SW480 (cell line): ENCODE results near the gene PRR7.
"Not testable (repeated sequence)": the region's sequence is repeated elsewhere in the genome, so short reads cannot be mapped to it uniquely, and the experiment has no call there.

Source experiments
- DNase-seq: peaks from one replicate; pipeline ENCODE4 v3.0.0-alpha.2; 2016; ENCODE audit warnings: low spot score

Gene PRR7

GRCh38 chr5:177484902-177485549 lies 38.4 kb downstream of the PRR7 start:
- no peak for DNase-seq

- not testable (repeated sequence) for DNase-seq
These were observed 39.1 kb downstream of the PRR7 start for GRCh38 chr5:177485753-177486152.

DNA sequence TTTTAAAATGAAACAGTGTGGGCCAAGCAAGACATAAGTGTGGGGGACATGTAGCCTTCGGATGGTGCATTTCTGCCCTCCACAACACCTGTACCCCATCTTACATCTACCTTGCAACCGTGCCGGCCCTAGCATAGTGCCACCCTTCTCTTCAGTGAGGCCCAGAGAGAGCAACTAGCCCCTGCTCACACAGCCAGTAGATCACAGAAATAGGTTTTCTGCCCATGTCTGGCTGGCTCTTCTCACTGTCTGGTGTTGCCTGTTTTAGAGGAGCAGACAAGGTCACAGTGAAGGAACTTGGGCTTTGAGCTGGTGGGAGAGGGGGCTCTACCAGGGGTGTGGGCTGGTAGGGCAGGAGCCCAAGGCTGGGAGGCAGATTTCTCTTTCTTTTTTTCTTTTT lies 39.6 kb downstream of the PRR7 start:
- DNase-seq, result no peak

DNA sequence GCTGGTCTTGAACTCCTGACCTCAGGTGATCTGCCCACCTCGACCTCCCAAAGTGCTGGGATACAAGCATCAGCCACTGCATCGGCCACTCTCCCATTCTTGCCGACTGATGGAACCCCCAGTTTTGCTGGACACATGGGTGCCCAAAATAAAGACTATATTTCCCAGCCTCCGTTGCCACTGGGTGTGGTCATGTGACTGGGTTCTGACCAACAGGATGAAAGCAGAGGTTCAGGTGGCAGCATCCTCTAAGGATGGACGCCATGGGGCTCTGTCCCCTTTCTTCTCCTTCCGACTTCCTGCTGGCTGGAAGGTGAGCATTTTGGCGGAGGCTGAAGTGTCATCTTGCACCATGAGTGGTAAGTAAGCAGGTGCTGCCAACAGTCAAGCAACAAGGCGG lies 40.5 kb downstream of the PRR7 start:
- no peak for DNase-seq

GRCh38 chr5:177487975-177488374 lies 41.4 kb downstream of the PRR7 start:
- DNase-seq, result no peak

DNA sequence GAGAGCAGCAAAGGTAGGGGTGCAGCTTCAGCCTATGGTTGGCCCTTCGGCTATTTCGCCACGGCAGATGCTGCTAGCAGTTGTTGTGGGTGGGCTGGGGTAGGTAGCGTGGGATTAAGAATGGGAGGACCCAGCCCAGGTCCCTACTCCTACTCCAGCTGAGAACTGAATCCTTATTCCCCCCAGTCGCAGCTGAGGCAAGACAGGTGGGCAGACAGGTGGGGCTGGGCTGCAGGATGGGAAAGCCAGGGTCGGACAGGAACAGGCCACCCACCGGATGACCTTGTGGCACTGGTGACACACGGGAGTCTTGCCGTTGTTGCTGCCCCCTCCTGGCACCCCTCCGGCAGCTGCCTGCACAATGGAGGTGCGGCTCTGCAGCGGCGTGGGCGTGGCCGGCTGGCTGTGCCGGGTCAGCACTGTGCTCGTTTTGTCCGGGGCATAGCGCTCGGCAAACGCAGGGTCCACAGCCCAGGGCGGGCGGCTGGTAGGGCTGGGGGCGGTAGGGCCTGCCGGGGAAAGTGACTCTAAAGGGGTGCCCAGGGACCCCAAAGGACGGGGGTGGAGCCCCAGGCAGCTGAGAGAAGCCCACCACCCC lies 42.6 kb downstream of the PRR7 start:
- DNase-seq, result no peak

- no peak for DNase-seq
These were observed 43.8 kb downstream of the PRR7 start for GRCh38 chr5:177490311-177490991.

GRCh38 chr5:177490992-177491391 lies 44.4 kb downstream of the PRR7 start:
- no peak for DNase-seq

DNA sequence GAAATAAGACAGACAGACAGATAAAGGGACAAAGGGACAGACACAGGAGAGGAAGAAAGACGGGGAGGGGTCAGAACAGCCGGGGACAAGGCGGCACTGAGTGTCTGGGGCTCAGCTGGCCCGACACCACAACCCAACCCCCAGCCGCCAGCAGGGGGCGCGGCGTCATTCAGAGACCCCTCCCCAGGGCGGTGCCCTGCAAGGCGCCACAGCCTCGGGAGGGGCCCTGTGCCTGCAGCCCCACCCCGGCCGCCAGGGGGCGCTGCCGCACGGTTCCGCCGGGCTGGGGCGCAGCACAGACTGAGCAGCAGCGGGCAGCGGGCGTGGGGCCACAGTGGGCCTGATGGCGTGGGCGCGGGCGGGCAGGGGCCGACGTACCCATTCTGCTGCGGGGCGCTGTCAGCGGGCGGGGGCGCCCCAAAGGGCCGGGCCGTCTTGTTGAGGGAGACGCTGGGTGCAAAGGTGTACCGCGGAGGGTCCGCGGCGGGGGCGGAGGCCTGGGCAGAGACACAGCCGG lies 44.9 kb downstream of the PRR7 start:
- DNase-seq, result no peak

- no peak for DNase-seq
These were observed 45.6 kb downstream of the PRR7 start for GRCh38 chr5:177491983-177492746.

DNA sequence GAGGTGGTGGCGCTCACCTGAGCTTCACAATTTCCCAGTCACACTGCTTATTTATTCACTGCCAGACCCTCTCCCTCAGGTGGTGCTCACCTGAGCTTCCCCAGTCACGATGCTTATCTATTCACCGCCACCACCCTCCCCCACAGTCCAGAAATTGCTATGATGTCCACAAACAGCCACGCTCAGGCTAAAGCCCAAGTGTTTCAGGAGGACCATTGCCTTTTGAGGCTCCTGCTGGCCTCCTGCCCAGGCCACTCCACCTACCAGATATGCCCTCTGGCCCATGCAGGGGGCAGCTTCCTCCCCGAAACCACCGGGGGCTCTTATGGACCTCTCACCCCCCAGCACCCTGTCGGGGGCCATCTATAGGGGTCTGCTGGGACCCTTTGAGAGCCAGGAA lies 46.2 kb downstream of the PRR7 start:
- no peak for DNase-seq

DNA sequence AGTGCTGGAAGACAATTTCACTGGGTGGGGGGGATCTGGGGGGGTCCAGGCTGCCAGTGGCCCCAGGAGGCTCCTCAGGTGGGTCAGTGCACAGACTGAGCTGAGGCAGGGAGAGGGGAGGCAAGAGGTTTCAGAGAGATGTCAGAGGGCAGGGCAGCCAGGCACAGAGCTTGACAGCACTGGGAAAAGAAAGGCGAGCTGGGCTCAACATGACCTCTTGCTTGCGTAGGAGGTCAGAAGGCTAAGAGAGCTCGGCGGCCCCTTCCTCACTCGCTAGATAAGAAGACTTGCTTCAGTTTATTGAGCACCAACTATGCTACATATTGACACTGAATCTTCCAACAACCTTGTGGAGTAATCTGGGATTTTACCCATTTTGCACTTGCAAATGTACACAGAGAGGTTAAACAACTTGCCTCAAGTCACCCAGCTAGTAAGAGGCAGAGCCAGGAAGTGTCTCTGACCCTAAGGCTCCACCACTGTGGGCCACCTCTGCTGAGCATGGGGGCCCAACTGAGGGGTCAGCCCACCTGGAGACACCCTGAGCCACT lies 47.3 kb downstream of the PRR7 start:
- DNase-seq, result no peak

- DNase-seq, result no peak
These were observed 48.0 kb downstream of the PRR7 start for GRCh38 chr5:177494346-177495195.

DNA sequence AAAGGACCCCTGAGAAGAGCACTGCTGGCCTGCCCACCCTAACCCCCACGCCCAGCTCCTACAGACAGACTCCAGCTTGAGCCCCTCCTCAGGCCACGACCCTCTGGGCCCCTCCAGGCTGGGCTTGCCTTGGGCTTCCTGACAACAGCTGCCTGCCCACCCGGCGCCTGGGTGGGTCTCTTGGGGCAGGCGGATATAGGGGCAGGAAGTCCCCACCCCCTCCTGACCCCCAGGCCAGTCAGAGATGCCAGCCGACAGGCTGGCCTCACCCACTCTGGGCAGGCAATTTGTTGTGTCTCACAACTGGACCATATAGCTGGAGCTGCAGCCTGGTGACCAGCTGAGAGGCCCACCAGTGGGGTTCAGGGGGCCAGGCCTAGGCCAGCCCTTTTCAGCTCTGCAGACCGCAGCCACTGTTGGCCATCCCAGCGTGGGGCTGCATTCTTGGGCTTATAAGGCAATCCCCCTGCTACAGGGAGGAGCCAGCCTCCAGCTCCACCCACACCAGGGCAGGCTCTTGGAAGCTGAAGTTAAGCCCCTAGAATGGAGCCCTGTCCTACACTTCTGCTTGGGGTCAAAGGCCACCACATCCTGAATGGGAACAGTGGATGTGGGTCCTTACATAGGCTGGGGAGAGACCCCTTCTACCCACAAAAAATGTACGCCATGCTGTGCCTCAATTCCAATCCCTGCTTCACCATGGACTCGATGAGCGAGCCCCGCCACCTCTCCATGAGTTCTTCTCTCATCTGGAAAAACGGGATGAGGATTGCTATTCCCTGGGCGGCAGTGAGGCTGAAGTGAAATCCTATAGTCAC lies 48.8 kb downstream of the PRR7 start:
- DNase-seq, result no peak

DNA sequence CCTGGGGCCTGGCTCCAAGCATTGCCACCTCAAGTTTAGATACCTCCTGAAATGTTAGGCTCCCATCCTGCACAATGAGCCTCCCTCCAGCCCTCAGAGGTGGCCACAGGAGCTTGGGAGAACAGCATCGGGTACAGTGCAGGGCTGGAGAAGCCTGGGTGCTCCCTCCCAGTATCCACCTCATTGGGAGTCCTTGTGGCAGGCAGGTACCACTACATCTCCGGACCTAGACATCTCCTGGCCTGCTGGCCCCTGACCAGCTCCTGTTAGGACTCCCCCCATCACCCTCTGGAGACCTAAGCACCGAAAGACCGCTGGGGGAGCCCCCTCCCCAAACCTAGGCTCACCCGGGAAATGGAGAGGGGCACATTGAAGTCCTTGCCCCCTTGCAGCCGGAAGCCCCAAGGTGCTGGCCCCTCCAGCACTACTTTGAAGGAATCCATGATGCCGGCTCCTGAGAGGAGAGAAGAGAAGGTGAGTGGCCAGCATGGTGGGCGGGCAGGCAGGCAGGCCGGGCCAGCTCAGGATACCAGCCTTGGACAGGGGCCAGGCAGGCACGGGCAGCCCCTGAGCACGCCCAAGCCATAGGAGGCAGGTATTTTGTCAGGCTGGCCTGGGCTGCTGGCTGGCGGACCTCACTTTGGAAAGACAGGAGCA lies 49.6 kb downstream of the PRR7 start:
- peak; percentile 81 for DNase-seq

- DNase-seq, result peak; percentile 90
These were observed 50.2 kb downstream of the PRR7 start for GRCh38 chr5:177496727-177497291.

DNA sequence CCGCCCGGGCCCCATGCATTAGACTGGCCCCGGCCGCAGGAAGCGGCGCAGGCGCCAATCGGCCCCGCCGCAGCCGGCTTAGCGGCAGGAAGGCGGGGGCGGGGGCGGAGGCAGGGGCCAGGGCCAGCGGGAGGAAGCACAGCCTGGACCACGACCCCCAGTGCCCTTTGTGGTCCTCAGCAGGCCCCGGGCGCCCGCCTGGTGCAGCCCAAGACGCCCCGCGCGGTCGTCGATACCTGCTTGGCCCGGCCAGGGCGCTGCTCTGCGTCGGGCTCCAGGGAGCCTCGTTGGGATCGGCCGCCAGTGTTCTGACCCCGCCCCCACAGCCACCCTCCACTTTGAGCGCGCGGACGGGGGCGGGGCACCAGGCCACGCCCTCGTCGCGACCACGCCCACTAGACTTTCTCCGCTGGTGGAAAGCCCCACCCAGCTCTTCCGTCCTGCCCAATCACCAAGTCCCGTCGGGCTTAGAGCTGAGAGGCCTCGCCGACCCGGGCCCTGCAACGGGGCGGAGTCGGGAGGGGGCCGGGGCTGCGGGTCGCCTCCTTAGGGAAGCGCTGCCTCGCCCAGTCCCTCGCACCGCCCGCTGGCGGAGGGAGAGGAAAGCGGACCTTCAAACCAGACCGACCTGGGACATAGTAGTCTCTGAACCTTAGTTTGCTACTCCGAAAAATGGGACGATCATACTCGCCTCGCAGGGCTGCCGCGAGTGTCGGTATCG lies 50.8 kb downstream of the PRR7 start, which contains the start of gene PDLIM7:
Gene PDLIM7 (minus strand): TSS at position 313 of the 721 bp plus-strand sequence. CDS start 1,092 bp downstream, outside the sequence.
- peak; percentile 97 for DNase-seq

- DNase-seq, result no peak
These were observed 51.6 kb downstream of the PRR7 start for GRCh38 chr5:177498013-177498787.
